NK-92 (cell line): ENCODE data around the gene SCN3B.

ENCODE experiments used
- DNase-seq: peaks from one replicate; lab custom pipeline; 2025; ENCODE audit not compliant: unreplicated experiment; lab: John Stamatoyannopoulos, UW

Gene SCN3B

DNA sequence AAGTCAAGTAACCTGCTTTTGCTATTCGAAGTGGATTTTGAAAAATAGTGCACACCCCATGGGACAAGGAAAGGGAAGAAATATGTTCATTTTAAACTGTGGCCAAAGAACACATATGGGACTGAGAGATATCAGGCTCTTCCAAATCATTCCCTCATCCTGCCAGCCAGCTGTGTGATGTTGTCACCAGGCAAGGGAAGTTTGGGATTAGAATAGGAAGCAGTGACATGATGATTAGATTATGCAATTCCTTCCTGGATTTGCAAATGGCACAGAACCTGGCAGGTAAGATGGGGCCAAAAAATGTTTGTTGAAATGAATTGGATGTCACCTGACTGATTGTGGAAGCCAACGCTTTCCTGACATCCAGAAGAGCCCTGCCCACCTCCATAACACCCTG, 4.9 kb upstream of the SCN3B start:
- DNase-seq, result no peak

DNA sequence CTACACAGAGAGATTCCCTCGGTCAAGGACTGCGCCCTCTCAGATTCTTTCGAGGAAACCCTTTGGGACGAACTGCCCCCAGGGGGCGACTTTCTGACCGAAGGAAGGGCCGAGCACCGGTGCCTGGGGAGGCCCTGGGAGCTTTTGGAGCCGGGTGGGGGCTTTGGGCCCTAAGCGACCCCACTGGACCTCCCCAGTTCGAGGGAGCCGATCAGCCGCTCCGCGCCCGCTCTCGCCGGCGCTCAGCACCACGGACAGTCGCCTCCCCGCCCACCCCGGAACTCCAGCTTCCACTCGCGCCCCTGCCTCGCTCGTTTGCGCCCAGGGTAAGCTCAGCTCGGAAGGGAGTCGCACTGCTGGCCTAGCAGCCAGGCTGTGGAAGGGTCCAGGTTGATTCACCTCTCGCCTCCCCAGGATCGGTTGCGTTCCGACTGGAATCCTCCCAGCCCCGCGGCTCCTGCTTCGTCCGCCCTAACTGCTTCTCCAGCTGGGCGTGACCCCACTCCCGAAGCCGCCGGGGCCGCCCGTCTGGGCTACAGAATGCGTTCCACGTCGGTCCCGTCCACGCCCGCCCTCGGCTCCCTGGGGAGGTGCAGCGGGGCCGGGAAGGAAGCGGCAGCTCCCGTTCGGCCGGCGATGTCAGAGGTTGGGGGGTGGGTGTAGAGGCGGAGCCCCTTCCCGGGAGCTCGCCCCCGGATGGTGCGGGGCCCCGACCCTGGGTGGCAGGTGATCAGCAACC, 428 bp downstream of the SCN3B start:
- no peak for DNase-seq

DNA sequence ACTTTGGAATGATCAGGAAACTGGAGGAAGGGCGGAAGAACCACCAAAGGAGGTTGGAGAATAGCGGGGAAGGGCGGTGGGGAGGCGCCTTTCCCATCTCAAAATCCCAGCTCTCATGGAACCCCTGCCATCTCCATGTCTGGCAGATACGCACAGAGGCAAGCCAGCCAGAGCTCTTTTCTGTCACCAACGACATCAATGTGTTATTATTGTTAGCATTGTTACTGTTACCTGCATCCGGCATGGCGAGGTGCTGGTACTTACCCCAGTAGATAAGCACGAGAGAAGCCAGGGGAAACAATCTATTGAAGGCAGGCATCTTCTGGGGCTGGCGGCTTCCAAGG, 969 bp downstream of the SCN3B start:
- DNase-seq, result no peak

DNA sequence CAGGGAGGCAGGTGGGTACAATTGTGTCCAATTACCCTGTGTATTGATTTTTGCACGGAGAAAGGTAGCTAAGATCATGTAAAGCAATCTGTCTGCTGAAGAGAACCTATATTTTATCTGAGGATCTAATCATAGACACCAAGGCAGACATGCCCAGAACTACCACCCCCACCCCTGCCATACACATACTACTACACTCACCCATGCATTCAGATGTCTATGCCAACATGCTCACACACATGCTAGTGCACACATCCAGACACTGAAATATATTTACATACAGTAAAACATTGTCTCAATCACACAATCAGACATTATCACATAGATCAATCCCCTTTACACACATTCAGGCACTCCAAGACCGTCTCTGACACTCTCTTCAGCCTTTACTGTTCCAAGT, 1.8 kb downstream of the SCN3B start:
- no peak for DNase-seq

DNA sequence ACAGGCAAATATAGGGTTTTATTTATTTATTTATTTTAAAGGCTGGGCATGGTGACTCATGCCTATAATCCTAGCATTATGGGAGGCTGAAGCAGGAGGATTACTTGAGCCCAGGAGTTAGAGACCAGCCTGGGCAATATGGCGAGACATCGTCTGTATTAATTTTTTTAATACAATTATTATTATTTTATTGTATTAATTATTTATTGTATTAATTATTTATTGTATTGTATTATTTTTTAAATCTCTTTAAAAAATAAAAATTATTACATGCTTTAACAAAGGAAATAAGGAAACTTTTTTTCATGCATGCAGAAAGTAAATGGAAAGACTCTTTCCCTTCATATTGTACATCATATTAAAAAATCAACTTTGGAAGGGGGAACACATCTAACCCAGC, 3.5 kb downstream of the SCN3B start:
- DNase-seq, result no peak

DNA sequence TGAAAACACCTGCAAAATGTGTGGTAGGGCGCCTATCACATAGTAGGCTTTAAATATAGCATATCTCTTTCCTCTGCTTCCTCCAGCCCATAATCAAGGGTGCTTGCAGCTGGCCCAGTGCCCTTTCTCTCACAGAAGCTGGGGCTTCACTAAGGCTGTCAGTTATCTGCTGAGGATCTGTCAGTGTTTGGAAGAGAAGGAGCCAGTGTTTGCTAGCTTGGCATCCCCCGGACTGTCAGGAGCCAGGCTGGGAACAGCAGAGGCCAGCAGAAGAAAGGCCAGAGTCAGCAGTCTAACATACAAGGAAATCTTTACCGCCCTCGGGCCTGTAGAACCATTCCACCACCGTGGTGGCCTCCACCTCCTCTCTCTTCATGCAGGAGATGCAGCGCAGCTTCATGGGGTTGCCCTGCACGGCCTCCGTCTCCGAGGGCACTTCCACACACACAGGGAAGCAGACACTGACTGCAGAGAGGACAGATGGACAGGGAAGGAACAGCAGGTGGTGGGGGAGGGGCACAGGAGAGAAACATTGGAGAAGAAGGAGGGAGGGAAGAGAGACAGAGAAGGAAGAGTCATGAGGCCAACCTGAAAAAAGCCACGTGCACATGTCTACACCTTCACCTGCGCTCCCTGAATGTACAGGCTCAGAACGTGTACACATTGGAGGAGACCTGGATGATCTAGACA, 9.0 kb downstream of the SCN3B start:
- no peak for DNase-seq

DNA sequence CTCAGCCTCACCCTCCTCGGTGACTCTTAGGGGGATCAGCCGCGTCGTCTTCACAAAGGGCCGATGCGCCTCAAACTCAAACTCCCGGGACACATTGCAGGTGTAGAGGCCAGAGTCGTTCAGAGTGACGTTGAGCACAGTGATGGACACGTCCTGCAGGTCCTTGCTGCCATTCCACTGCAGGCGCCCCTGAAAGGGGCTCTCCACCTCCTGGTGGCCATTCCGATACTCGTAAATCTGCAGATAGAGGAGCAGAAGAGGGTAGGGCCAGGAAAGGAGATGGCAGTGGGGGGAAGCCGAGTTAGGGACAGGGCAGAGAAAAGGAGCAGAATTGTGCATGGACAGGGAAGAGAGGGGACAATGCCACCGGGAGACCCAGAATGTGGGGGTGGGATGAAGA, 12.0 kb downstream of the SCN3B start:
- DNase-seq, result no peak

DNA sequence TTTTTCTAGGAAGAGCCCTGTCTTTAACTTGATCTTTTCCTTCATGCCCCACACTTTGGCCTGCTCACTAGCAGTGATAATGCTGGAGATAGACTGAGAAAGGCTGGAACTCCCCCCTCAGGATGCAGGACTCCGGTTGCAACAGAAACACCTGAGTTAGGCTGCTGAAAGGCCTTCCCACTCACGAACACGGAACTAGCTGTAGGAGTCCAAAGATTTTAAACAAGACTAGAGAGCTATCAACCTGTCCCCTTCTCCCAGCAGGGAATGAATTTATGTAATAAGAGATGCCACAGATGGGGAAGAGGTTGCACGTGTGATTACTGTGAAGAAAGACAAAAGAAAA, 13.0 kb downstream of the SCN3B start:
- DNase-seq, result no peak

DNA sequence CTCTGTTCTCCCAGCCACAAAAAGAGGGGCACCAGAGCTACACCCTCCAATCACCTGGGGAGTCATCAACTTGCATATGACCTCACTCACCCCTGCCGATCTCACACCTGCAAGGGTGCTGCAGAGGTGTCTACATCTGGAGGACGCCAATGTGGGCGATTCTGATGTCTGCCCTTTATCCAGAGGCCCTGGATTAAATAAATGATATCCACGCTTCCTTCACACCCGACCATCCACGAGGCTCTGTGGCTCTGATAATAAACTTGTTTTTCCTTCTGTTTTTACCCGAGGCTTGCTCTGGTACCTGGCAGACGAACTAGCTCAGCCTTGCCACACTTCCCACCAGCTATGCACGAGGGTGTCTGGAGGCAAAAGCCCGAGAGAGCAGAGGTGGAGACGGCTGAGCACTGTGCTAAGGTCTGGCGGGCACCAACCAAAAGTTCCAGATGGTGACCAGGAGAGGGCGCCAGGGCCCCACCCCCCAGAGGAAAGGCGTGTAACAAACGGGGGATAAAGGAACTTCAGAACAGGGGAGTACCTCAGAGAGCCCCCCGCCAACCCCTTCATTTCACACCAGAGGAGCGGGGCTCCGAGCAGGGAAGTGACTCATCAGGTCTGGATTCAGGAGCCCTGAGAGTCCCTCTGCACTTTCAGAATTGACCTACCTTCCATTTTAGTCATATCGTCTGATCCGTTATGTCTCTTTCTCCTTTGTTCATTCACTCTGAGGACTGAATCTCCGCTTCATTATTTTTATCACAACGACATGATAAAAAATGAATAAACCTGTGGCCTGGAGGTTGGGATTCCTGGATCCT, 13.5 kb downstream of the SCN3B start:
- DNase-seq, result no peak

DNA sequence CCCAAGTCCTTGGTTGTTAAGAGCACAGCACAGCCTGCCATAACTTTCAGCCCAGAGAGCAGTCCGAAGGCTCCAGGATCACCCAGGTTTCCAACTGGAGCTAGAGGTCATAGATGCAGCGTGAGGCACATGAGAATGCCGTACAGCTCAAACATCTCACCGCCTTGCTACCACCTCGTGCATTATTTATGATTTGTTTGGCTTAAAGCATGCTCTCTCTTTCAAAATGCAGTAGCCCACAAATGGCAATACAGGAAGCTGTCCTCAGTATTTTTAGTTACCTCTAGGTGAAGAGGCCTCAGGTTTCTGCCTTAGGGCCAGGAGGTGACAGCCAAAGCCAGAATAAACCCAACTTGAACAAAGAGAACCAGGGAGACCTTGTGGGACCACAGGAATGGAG, 14.4 kb downstream of the SCN3B start:
- DNase-seq, result no peak

DNA sequence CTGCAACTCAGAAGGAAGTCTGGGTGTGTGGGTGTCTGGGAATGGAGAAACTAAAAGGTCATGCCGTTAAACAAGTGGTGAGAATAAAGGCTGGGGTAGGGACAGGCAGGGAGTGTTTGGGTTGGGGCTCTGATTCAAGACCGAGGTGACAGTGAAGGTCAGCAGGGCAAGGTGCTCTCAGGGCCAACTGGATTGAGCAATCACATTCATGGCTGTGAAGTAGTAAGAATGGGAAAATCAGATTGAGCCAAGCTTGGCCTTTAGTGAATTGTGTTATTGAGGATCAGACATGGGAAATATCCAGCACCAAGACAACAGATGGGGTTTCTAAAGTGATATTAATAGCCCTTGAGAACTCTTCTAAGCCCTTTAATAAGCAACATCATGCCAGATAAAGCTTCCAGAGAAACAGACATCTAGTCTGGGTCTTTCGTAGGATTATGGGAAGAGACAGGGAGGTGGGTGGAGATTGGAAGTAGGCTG, 24.3 kb downstream of the SCN3B start:
- DNase-seq, result no peak

DNA sequence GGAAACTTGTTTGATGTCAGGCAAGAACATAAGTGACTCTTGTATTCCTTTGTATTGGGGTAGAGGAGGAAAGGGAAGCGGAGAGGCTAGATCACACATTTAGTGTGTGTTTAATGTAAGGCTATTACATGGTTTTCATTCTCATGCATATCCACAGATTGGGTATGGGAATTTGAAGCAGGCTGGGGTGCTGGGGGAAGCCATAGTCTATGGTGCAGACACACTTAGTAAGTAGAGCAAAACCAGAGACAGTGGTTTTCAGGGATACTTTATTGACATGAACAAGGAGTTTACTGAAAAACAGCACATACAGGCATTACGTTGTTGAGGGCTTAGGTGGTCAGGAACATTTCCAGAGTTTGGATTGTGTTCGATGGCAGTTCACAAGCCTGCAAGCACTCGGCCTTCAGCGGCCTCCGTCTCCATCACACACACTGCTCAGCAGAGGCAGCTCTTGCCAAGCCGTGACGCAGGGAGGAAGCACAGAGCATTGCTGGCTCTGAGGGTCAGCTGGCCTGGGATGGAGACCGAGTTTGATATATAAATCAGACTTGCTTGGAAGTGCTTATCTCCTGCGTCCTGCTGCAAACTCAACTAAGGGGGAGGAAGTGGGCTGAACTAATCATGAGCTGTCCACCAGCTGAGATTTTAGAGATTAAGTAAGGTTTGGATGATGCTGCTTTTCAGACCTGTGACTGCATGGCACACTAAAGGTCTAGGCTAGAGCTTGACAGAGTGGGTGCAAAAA, 25.3 kb downstream of the SCN3B start:
- DNase-seq, result no peak

DNA sequence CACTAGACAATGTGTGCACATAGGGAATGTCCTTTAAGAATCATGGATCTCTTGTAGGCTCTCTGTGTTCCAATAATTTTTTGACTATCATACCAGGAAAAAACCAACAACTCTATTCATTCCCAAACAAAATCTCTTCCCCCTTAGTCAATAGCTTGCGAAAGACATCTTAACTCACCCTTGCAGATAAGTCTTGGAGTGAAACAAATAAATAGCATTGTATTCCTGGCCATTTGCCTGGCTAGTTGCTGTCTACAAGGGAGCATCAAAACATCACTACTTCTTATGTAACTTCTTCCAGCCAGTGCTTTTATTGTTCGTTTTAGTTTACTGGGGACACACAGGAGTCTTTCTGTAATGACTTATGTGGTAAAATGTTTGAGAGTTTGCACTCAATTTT, 29.4 kb downstream of the SCN3B start:
- DNase-seq, result no peak

DNA sequence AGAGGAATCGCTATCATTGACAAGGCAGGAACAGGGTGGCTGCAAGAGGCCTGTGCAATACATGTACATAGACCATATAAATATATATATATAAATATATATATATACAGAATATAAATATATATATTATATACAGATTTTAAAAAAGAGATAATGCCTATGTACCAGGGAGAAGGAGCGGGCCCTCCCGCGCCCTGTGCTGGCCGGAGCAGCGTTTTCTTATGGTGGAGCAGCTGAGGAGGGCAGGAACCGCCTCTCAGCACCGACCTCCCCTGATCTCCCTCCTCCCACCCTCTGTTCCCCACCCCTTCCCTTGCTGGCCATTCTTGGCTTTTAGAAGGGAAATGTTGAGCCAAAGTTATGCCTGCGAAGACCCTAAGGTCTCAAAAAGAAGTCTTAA, 31.8 kb downstream of the SCN3B start:
- DNase-seq, result no peak

DNA sequence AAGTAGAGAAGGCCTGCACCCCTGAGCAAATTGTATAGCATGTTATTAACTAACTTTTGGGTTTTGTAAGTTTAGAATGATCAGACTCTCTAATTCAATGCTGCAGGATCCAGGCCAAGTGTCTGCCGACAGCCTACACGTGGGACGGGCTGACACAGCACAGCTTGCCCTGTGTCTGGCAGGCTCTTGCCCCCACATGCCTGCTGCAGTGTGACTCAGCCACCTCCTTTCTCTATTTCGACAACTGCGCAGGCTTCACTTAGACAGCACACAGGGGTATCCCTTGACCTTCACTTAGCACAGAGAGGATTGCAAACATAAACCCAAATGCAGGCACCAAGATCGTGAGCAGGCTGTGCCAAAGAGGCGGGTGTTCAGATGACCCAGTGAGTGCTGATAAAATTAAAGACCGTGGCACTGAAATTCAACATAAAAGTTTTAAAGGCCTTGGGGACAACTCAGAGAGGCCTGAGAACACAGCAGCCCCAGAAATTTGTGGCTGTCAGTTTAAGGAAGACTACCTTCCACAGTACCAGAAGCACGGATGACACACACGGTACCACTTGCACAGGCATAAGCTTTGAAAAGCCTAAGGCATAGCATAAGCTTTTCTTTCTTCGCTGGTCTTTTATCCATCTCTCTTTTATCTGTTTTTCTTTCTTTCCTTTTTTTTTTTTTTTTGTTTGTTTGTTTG, 37.8 kb downstream of the SCN3B start:
- no peak for DNase-seq

DNA sequence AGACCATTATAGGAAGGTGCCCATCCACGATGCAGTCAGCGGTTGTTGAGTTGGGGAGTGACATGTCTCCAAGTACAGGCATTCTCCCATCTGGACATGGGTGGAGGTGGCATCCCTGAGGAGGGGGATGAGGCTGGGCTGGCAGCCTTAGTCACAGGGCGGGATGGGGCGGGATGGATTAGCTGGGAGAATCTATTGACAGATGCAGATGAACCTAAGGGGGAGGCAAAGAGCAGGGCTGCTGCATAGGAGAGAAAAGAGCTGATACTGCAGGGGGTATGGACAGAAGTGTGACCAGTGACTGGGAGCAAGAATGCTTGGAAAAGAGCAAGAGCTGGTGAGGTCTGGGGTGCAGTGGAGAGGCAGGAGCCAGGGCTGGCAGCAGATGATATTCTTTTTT, 42.7 kb downstream of the SCN3B start:
- no peak for DNase-seq

DNA sequence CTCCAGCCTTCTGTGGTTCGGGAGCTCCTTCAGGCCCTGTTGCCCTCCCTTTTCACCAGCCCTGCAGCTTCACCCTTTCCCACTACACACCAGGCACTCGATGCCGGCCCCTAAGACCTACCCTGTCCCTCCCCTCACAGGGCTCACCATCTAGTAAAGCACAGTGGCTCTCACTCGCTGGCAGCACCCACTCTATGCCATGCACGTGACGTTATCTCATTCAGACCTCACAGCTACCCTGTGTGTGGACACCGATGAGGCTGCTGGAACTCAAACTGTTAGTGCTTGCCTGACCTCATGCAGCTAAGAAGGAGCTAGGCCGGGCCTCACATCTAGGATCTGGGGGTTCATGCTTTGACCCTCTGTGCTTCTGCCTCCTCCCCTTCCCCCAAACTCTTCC, 45.5 kb downstream of the SCN3B start:
- no peak for DNase-seq

DNA sequence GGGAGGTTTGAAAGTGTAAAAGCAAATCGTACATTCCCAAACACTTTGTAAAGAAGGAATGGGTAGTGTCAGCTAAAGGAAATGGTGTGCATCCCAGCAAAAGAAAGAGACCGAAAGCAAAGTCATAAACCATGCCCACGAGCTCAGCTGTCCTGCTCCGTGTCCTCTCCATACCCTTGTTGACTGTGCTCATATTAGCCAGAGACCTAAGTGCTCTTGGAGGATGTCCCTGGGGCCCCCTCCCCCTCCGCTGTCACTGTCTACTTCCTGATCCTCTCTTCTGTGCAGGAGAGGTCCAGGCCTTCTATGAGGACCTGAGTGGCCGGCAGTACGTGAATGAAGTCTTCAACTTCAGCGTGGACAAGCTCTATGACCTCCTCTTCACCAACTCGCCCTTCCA, 46.1 kb downstream of the SCN3B start:
- no peak for DNase-seq

DNA sequence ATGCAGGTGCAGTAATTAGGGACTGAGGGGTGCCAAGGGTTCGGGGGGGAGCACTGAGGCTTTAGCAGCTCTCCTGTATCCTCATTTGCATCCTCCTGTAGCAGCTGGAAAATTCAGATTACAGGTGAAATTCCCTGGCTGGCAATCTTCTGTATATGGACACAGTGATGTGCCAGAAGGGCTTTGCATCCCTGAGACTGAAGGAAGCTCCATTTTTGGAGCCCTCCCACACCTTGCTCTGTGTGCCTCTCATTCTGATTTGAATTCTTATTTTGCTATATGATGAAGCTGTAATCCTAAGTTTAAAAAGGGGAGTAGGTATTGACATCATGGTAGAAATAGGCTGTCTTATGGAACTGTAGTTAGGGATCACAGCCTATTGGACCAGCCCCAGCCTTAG, 46.6 kb downstream of the SCN3B start:
- DNase-seq, result no peak

DNA sequence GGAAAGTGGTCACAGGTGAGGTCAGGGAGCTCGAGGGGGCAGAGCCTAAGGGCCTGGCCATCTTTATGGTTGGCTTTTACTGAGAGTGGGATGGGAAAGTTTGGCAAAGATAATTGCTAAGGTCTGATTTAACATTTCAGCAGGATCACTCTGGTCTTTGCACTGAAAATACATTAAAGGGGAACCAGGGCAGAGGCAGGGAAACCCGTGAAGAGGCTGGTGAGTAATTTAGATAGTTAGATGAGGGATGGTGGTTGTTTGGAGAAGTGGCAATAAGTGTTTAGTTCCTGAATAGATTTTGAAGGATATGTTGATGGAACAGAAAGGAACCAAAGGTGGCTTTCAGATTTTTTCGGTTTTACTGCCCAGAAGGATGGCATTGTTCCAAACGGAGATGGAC, 50.8 kb downstream of the SCN3B start:
- no peak for DNase-seq

DNA sequence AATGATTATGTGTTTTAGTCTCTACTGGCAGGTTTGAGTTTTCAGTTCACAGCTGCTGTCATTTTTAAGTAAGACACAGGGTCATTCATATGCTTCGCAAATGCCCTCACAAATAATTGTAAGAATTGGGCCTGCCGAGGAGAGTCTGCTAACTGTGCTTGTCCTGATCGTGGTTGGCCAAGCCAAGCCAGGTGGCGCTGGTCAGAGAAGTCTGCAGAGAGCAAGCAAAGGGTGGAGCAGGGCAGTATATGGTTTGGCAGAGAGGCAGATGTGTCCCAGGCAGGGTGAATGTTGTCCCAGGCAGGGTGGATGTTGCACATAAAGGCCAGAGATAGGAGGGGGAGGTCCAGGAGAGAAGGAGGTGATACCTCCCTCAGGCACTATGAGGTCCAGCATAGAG, 52.7 kb downstream of the SCN3B start:
- DNase-seq, result no peak
